Measurements from ENCODE around the gene PSMG2.

Gene PSMG2

GRCh38 chr18:12765126-12765525 lies 62.3 kb downstream of the PSMG2 start:
- no peak for DNase-seq (ENCODE audit: low read depth in 2 of 2)

- DNase-seq (ENCODE audit: low read depth in 2 of 2) = no peak
Measured at GRCh38 chr18:12765586-12765985, 62.7 kb downstream of the PSMG2 start.

- no peak for DNase-seq (ENCODE audit: low read depth in 2 of 2)
Measured at GRCh38 chr18:12766986-12767433, 64.2 kb downstream of the PSMG2 start.

- DNase-seq (ENCODE audit: low read depth in 2 of 2) = no peak
Measured at GRCh38 chr18:12767580-12768155, 64.8 kb downstream of the PSMG2 start.

GRCh38 chr18:12768625-12769024 lies 65.8 kb downstream of the PSMG2 start:
- no peak for DNase-seq (ENCODE audit: low read depth in 2 of 2)

- no peak for DNase-seq (ENCODE audit: low read depth in 2 of 2)
Measured at GRCh38 chr18:12769136-12769535, 66.3 kb downstream of the PSMG2 start.

- no peak for DNase-seq (ENCODE audit: low read depth in 2 of 2)
Measured at GRCh38 chr18:12769644-12770440, 67.0 kb downstream of the PSMG2 start.

- no peak for DNase-seq (ENCODE audit: low read depth in 2 of 2)
Measured at GRCh38 chr18:12770469-12771219, 67.8 kb downstream of the PSMG2 start.

GRCh38 chr18:12772111-12772510 lies 69.3 kb downstream of the PSMG2 start:
- no peak for DNase-seq (ENCODE audit: low read depth in 2 of 2)

GRCh38 chr18:12773369-12773768 lies 70.5 kb downstream of the PSMG2 start:
- DNase-seq (ENCODE audit: low read depth in 2 of 2) = no peak

GRCh38 chr18:12774982-12775381 lies 72.1 kb downstream of the PSMG2 start:
- no peak for DNase-seq (ENCODE audit: low read depth in 2 of 2)

Data from stimulated activated CD4-positive, alpha-beta T cell treated with anti-CD3 and anti-CD28 coated beads, Interleukin-1b, Interleukin-23, amount 100 ng/mL, for 4 hours (primary cell).